Dedifferentiated amniotic fluid mesenchymal stem cell (primary cell): ENCODE results near the gene IER2.

Experiments used
- DNase-seq: peaks from one replicate; pipeline ENCODE4 v3.0.0-alpha.2; 2016; ENCODE audit errors: extremely low spot score

Gene IER2, protein sequence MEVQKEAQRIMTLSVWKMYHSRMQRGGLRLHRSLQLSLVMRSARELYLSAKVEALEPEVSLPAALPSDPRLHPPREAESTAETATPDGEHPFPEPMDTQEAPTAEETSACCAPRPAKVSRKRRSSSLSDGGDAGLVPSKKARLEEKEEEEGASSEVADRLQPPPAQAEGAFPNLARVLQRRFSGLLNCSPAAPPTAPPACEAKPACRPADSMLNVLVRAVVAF

DNA sequence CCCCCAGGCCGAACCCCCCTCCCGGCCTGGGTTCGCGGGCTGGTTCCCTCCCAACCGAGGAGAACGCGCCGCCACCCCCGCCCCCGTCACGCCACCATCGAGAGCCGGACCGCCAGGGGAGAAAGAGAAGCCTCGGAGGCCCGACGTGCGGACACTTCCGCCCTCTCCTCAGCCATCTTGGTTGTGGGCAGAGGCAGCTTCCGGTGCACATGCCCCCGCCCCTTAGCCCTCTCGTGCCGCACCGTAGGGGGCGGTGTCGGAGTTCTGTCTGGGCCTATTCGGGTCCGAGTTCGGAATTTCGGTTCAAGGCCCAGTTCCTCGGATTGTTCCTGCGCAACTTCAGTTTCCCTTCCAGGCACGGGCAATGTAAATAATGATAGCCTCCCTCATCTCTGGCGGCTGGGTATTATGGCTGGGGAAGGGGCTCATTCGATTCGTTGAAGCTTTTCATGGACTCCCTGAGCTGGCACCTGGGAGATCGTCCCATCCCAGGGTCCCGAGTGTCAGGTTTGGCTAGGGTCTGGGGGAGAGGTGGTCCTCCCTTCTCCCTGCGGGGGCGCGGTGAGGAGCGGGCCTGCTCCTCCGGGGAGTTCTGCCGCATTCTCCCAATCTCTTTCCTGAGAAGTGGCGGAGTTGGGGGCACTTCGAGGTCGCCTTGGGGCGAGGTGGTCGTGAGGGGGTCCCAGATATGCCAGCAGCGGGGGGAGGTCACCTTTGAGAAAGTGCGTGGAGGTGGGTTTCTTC lies at the start of gene IER2, which contains the start of gene STX10:
IER2 (plus strand) TSS at position 225 of the 744 bp plus-strand sequence. CDS start 2,776 bp downstream, outside the sequence.
STX10 (minus strand) TSS at position 189 of the 744 bp plus-strand sequence. CDS start 202 bp downstream, outside the sequence.
- DNase-seq, result peak; percentile 94

GRCh38 chr19:13100841-13101589 lies 49.2 kb upstream of the IER2 start:
- DNase-seq, result no peak

DNA sequence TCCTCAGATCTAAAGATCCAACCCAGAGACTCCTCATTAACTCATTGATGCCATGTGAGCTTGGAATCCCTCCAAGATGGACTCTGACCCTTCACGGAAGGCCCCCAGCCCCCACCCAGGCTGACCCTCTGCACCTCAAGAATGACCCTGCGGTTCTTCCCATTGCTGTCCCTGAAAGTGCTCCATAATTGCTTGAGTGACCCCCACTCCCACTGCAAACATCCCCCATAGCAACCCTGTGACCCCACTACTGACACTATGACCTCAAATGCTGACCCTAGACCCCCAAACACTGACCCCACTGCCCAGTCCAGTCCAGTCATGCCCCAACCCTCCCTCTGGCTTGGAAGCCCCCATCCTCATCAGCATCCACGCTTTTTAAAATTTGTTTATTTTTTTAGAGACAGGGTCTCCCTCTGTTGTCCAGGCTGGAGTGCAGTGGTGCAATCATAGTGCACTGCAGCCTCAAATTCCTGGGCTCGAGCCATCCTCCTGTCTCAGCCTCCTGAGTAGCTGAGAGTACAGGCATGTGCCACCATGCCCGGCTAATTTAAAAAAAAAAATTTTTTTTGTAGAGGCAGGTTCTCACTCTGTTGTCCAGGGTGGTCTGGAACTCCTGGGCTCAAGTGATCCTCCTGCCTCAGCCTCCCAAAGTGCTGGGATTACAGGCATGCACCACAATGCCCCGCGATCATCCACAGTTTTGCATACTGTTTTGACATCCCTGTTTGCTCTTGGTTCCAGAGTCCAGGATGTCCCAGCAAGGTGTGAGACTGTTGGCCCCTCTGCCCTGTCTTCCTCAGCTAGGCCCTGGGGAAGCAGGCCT lies 48.4 kb upstream of the IER2 start:
- no peak for DNase-seq

DNA sequence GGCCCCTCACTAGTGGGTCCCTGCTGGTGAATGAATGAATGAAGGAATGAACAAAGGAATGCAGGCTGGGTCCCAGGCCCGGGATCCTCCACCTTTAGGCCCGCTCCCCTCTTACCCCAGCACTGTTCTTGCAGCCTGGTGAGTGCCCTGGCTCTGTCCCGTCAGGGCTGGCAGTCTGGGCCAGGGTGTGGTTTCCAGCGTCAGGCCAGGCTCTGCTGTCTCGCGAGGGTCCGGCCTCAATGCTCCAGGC lies 47.9 kb upstream of the IER2 start:
- DNase-seq, result no peak

DNA sequence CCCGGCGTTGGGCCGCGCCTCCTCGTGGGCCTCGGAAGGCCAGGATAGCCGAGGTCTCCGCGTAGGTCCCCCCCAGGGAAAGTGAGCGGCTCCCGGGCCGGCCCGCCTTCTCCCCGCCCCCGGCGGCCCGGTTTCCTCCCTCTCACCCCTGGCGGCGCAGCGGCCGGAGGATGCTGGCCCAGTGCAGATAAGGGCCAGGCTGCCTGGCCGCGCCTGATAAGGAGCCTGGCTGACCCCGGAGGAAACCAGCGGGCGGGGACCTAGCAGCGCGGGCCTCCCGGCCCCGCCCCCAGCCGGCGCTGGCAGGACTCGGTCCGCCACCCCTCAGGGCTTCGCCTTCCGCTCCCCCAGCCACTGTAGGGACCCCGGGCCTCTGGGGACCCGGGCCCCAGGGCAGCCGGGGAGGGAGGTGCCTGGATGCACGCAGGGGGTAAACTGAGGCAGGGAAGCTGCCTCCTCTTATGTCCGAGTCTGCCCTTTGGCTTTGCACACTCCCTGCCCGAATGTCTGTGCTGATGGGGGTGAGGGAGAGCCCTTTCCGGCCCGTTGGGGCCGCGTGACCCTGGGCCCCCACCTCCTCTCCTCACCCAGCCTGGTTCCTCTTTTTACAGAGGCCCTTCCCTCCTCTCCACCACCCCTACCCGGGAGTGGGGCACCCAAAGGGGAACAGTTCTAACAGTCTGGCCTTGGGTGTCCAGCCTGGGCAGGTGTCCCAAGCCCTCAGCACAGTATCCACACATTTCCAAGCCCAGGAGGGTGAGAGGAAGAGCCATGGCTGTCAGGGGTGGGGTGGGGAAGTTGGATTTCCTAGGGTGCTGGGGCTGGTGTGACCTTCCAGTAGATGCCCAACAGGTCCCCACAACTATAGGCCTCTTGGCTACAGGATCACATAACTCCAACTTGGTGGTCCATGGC lies 47.3 kb upstream of the IER2 start, which contains the start of gene LYL1:
LYL1 (minus strand) TSS at position 193 of the 915 bp plus-strand sequence. CDS start 1,687 bp downstream, outside the sequence.
- no peak for DNase-seq

- no peak for DNase-seq
These were observed 46.4 kb upstream of the IER2 start for GRCh38 chr19:13103581-13104359.

DNA sequence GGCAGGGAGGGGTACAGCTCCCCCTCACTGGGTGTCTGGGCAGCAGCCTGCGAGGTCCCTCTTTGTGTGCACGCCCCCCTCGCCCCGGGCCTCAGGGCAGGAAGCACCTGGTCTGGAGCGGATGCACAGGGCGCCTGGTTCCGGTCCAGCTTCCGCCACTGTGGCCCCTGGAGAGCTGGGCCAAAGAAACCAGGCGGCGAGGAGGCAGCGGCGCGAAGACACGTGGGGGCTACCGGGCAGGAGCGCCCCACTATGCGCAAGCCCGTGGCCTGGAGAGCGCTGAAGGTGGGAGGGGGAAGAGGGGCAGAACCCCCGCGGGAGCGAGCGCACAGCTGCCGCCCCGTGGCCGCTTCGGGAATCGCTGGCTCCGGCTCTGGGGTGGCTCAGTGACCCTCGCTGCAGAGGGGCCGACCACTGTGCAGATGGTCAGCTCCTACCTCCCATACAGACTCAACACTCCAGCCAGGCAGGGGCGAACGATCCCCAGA lies 45.8 kb upstream of the IER2 start:
- no peak for DNase-seq

GRCh38 chr19:13104848-13105711 lies 45.1 kb upstream of the IER2 start:
- no peak for DNase-seq

DNA sequence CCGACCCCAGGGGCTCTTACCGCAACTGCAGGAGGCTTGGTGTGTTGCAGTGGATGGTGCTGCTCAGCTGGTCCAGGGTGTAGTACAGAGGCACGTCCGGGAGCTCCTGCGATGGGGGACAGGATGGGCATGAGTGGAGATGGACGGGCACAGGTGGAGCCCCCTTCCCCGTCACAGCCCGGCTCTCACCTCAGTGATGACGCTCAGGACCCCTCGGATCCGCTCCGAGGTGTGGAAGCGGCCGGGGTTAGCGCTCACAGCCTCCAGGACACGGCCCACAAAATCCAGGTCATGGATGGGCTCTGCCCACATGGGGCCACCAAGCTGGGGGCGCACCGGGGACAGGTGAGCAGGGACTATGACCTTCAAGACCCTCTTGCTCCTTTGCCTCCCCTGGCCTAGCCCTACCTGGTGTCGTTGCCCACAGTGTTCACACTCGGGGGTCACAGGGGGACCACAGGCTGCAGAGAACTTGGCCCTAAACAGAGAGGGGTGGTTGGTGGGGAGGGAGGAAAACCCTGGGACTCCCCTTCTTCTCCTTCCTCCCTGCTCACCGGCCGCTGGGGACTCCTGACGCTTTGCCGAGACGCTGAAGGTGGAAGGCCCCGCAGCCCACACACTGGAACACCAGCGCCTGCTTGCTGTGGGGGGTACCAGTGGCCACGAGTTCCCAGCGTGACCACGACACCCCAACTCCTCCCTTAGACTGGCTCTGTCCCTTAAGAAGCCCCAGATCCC lies 40.7 kb upstream of the IER2 start:
- no peak for DNase-seq

- DNase-seq, result no peak
These were observed 40.1 kb upstream of the IER2 start for GRCh38 chr19:13110099-13110610.

DNA sequence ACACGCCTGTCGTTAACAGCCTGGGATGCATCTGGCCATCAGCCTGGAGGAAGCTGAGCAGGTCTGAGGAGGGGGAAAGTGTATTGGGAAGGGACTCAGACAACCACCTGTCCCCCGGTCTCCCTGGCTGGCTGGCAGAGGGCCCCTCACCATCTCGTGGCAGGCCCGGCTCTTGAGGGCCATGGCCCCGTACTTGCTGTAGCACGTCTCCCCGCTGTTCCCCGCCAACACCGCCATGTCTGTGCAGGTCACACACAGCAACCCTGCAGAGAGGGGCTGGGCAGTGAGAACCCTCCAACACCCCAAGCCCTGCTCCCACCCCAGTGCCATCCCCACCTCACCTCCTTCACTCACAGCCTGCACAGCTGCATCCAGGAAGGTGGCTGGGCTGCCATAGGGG lies 37.7 kb upstream of the IER2 start:
- DNase-seq, result no peak

DNA sequence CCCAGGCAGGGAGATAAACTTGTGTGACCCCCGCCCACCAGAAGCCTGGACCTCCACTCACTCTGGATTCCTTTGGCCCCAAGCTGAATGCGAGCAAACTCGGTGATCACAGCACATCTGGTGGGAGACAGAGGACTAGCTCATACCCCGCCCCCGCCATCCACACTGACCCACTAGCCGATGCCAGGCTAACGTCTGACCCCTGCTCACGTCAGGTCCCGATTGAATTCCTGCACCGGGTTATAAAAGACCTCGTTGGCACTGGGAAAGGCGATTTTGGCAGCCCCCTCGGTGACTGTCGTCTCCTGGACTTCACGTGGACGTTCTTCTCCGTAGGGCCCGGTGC lies 34.3 kb upstream of the IER2 start:
- DNase-seq, result no peak

DNA sequence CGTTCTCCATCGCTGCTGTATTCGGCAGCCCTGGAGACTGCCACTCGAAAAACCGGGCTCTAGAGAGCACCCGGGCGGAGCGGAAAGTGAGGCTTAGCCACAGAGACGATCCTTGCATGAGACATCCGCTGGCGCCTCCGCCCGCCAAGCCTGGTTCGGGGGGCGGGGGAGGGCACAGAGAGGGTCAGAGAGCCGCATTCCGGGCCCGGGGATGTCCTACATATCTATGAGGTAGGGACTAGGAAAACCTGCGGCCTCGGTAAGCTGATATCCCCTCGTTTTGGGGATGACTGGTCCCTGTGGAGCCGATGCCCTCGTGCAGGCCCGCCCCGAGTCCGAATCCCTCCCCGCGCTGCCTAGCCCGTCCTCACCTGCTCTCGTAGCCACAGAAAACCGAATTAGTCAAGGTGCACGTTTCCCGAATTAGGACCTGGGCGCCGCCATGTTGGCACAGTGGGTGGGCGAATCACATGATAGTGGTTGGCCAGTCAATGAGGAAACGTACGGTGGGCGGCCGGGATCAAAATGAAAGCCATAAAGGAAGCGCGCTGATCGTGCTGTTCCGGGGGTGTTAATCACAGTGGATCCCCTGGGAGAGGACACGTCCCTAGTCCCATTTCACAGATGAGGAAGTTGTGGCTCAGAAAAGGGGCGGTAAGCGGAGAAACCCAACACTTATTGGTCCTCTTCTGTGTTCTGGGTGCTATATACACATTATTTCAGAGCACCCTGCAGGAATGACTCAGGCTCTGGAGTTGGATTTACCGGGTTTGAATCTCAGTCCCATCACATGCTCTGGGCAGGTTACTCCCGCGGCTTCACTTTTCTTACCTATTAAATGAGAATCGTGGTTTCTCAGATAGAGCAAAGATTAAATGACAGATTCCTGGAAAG lies 33.7 kb upstream of the IER2 start, which contains the start of gene TRMT1:
TRMT1 (minus strand) TSS at position 459 of the 894 bp plus-strand sequence; CDS start at position 118, 341 bp downstream.
- peak; percentile 83 for DNase-seq

DNA sequence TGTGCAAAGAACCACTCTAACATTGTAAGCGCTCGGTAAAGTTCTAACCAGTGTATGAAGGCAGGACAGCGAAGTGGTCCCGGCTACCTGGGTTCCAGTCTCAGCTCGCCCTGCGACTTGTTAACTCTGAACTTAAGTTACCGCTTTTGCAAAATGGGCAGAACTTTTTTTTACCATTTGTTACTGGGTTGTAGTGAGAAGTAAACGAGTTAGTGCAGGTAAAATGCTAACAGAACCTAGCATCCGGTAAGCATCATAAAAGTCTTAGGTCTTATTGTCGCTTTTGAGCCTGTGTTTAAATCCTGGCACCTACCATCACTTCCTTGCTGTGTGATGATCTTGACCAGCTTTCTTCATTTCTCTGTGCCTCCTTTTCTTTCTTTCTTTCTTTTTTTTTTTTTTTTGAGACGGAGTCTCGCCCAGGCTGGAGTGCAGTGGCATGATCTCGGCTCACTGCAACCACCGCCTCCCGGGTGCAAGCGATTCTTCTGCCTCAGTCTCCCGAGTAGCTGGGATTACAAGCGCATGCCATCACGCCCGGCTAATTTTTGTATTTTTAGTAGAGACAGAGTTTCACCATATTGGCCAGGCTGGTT lies 32.9 kb upstream of the IER2 start:
- no peak for DNase-seq

- peak; percentile 82 for DNase-seq
These were observed 32.3 kb upstream of the IER2 start, which contains the start of gene NACC1 for GRCh38 chr19:13117772-13118423. Gene NACC1, plus strand, starts transcription at chr19:13118264. Its CDS starts 16,944 bp downstream, at chr19:13135208.
